Upper lobe of right lung (tissue), 1 donor: ENCODE results near the gene ABHD16A. TPM values are rescaled to one million over a fixed set of nuclear protein-coding genes. Genes with fewer than 3 reads are reported as not detected.
A peak's percentile ranks its signal among the peaks of the same experiment; 100 is the strongest.

Experiments used
- ATAC-seq: fragments of 200-7000 bp; cut with Tn5 transposase; one replicate; pipeline ENCODE4 v1.9.1; 2020; ENCODE audit warnings: mild to moderate bottlenecking, moderate library complexity
- DNase-seq: peaks from one replicate; pipeline ENCODE4 v3.0.0-alpha.2; 2020
- H3K27ac ChIP-seq: fragments of 200-600 bp; one replicate; pipeline ENCODE4 v1.8.0; 2022
- H3K27me3 ChIP-seq: fragments of 200-600 bp; one replicate; pipeline ENCODE4 v1.8.0; 2022; ENCODE audit warnings: mild to moderate bottlenecking
- H3K36me3 ChIP-seq: fragments of 200-600 bp; one replicate; pipeline ENCODE4 v1.8.0; 2022
- H3K4me1 ChIP-seq: fragments of 200-600 bp; one replicate; pipeline ENCODE4 v1.8.0; 2022
- H3K4me3 ChIP-seq: fragments of 200-600 bp; one replicate; pipeline ENCODE4 v1.8.0; 2022; ENCODE audit warnings: mild to moderate bottlenecking
- H3K9me3 ChIP-seq: fragments of 200-600 bp; one replicate; pipeline ENCODE4 v1.8.0; 2022
- CTCF ChIP-seq: fragments of 200-600 bp; IDR thresholded peaks from one replicate; pipeline ENCODE4 v1.8.0; 2022; ENCODE audit warnings: antibody characterized with exemption
- intact Hi-C: fragments of 100-400 bp; cut with DNase I; formaldehyde crosslinking; loops from one replicate; pipeline ENCODE4 v1.11.0; 2022
- total RNA-seq: library from RNA; stranded (reverse); fragmentation: NEBNext Ultra II Directional; extraction: Animal tissue kit (Norgen Biotek cat#: 25700); gene quantifications from one replicate; pipeline ENCODE4 v1.2.1, GENCODE V29; 2021
- donor health status: DM: no; HTN: yes; CAD: no; lungs with severe emphysema.

Gene ABHD16A
- total RNA-seq, 1 donor from 2014 or later: 55.8 TPM

- intact Hi-C loops: no loop called here
- H3K9me3 ChIP-seq: no peaks in the 10 kb centered on the region
- TF ChIP-seq CTCF: no peak
These were observed 4.6 kb upstream of the ABHD16A start for GRCh38 chr6:31707701-31708100.

GRCh38 chr6:31706599-31706998, 3.5 kb upstream of the ABHD16A start, which contains the start of gene LY6G6F:
Gene LY6G6F, plus strand, starts transcription at chr6:31706866. Its CDS starts 41 bp downstream, at chr6:31706907.
- intact Hi-C loops: no loop called here
- peaks cover 6% of the 10 kb centered on the region for H3K4me1 ChIP-seq
- H3K4me3 ChIP-seq: no peak within 1 kb of the TSS
- no peaks in the 10 kb centered on the region for H3K27me3 ChIP-seq
- no peaks in the 10 kb centered on the region for H3K9me3 ChIP-seq
- H3K36me3 ChIP-seq: no peaks in the 10 kb centered on the region
- DNase-seq: no peak
- no peak within 1 kb of the TSS for H3K27ac ChIP-seq
- no peak for ATAC-seq
- no peak for TF ChIP-seq CTCF

More at GRCh38 chr6:31707701-31708100, 4.6 kb upstream of the ABHD16A start:
- H3K36me3 ChIP-seq: no peaks in the 10 kb centered on the region
- DNase-seq (no peak), ATAC-seq (no peak)
- no peak overlapping the region for H3K4me3 ChIP-seq
- no peaks in the 10 kb centered on the region for H3K4me1 ChIP-seq
- H3K27ac ChIP-seq: no peak overlapping the region
- H3K27me3 ChIP-seq: no peaks in the 10 kb centered on the region

- DNase-seq: no peak
- no peaks in the 10 kb centered on the region for H3K36me3 ChIP-seq
- H3K4me3 ChIP-seq: no peak overlapping the region
- H3K9me3 ChIP-seq: no peaks in the 10 kb centered on the region
- no peak for ATAC-seq
- no peaks in the 10 kb centered on the region for H3K27me3 ChIP-seq
- intact Hi-C loops: no loop called here
- peaks cover 13% of the 10 kb centered on the region for H3K4me1 ChIP-seq
- no peak overlapping the region for H3K27ac ChIP-seq
- TF ChIP-seq CTCF: no peak
These were observed 2.8 kb upstream of the ABHD16A start for GRCh38 chr6:31705931-31706330.

- peaks cover 17% of the 10 kb centered on the region for H3K4me1 ChIP-seq
- ATAC-seq (peak; percentile 1), DNase-seq (no peak)
- no peaks in the 10 kb centered on the region for H3K9me3 ChIP-seq
- intact Hi-C loops: no loop called here
- no peak for TF ChIP-seq CTCF
- peak overlapping the region; percentile 83 for H3K4me3 ChIP-seq
- H3K27ac ChIP-seq: peak overlapping the region; percentile 97
- peaks cover 31% of the 10 kb centered on the region for H3K36me3 ChIP-seq
- H3K27me3 ChIP-seq: no peaks in the 10 kb centered on the region
These were observed 712 bp downstream of the ABHD16A start for GRCh38 chr6:31702405-31702818.

GRCh38 chr6:31701666-31702404, 1.3 kb downstream of the ABHD16A start:
- H3K4me3 ChIP-seq: peak overlapping the region; percentile 83
- DNase-seq (no peak), ATAC-seq (no peak)
- intact Hi-C loops: no loop called here
- no peaks in the 10 kb centered on the region for H3K27me3 ChIP-seq
- H3K27ac ChIP-seq: peak overlapping the region; percentile 97
- H3K36me3 ChIP-seq: peaks cover 34% of the 10 kb centered on the region
- peaks cover 17% of the 10 kb centered on the region for H3K4me1 ChIP-seq
- TF ChIP-seq CTCF: no peak
- H3K9me3 ChIP-seq: no peaks in the 10 kb centered on the region
